OCI-LY3 (cell line): ENCODE measurements around the gene TMEM245.

ENCODE experiments used
- EZH2phosphoT487 ChIP-seq: fragments of 200-600 bp; shearing (Covaris generic); IDR thresholded peaks from 2 replicates; pipeline ENCODE4 v1.6.1; 2018; ENCODE audit warnings: antibody characterized with exemption, mixed run types, low read depth
- TF ChIP-seq, protein P1 (sequence below): fragments of 200-600, 300-600 bp; sonication (generic); IDR thresholded peaks from 2 replicates; pipeline ENCODE4 v1.5.1; 2014; ENCODE audit warnings: antibody characterized with exemption, low read length, low read depth

DNA sequence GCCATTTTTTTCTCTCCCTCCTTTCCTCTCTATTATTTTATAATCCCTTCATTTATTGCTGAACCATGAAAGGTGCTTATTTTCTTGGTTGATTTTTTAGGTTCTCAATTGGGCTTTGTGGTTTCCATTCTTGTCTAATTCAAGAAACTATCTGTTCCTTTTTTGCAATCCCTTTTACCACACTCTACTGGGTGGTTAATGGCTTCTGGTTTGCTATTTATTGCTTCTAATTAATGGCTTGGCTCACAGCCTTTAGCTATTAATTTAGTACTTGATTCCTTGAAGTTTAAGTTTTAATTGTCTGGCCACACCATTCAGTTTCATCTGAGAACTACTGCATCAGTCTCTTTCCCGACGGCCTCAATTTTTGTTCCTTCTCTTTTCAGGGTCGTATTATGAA, 41.7 kb upstream of the TMEM245 start:
- TF ChIP-seq, protein P1, sequence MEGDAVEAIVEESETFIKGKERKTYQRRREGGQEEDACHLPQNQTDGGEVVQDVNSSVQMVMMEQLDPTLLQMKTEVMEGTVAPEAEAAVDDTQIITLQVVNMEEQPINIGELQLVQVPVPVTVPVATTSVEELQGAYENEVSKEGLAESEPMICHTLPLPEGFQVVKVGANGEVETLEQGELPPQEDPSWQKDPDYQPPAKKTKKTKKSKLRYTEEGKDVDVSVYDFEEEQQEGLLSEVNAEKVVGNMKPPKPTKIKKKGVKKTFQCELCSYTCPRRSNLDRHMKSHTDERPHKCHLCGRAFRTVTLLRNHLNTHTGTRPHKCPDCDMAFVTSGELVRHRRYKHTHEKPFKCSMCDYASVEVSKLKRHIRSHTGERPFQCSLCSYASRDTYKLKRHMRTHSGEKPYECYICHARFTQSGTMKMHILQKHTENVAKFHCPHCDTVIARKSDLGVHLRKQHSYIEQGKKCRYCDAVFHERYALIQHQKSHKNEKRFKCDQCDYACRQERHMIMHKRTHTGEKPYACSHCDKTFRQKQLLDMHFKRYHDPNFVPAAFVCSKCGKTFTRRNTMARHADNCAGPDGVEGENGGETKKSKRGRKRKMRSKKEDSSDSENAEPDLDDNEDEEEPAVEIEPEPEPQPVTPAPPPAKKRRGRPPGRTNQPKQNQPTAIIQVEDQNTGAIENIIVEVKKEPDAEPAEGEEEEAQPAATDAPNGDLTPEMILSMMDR, result no peak
- TF ChIP-seq EZH2phosphoT487, result no peak
